Activated CD4-positive, alpha-beta memory T cell treated with anti-CD3 and anti-CD28 coated beads for 36 hours (primary cell): ENCODE data around the gene NAV3. TPM values are rescaled to one million over a fixed set of nuclear protein-coding genes. Genes with fewer than 3 reads are reported as not detected.

ENCODE experiments used
- CTCF ChIA-PET: fragments of 350-600 bp; sonication (Branson Sonifier 250); formaldehyde crosslinking; loops from one replicate; lab custom pipeline; 2021; ENCODE audit warnings: antibody characterized with exemption, inconsistent platforms; lab: Charles Lee
- POLR2A ChIA-PET: fragments of 350-600 bp; sonication (Branson Sonifier 250); formaldehyde crosslinking; loops from one replicate; lab custom pipeline; 2021; ENCODE audit warnings: antibody characterized with exemption; lab: Charles Lee
- DNase-seq: peaks from one replicate; pipeline ENCODE4 v3.0.0-alpha.2; 2020
- H3K27ac Mint-ChIP-seq: one replicate; pipeline ENCODE4 v1.8.0; 2021; ENCODE audit warnings: mixed read lengths
- H3K27me3 Mint-ChIP-seq: one replicate; pipeline ENCODE4 v1.8.0; 2021; ENCODE audit warnings: mixed read lengths
- H3K36me3 Mint-ChIP-seq: one replicate; pipeline ENCODE4 v1.8.0; 2021; ENCODE audit warnings: mixed read lengths
- H3K4me1 Mint-ChIP-seq: one replicate; pipeline ENCODE4 v1.8.0; 2021; ENCODE audit warnings: low read depth, mixed read lengths
- H3K4me3 Mint-ChIP-seq: one replicate; pipeline ENCODE4 v1.8.0; 2021; ENCODE audit warnings: mild to moderate bottlenecking, mixed read lengths
- H3K9me3 Mint-ChIP-seq: one replicate; pipeline ENCODE4 v1.8.0; 2021; ENCODE audit warnings: mixed read lengths
- intact Hi-C: fragments of 100-400 bp; cut with micrococcal nuclease; formaldehyde crosslinking; loops from one replicate; pipeline ENCODE4 v1.15.1; 2023
- total RNA-seq, 2 experiments: library from RNA; stranded (reverse); gene quantifications; one replicate each; pipeline ENCODE4 v1.2.3, GENCODE V29; 2021

The NAV3 gene
- total RNA-seq, 2 experiments from 2014 or later = not detected

GRCh38 chr12:77968021-77968420 lies 137.3 kb downstream of the NAV3 start:
- Mint-ChIP-seq H3K4me3 (no peak overlapping the region), H3K27ac (no peak overlapping the region), H3K4me1 (no peaks in the 10 kb centered on the region), H3K9me3 (no peaks in the 10 kb centered on the region), H3K36me3 (no peaks in the 10 kb centered on the region), H3K27me3 (no peaks in the 10 kb centered on the region)
- intact Hi-C loops = no loop called here
- no peak for DNase-seq
- ChIA-PET POLR2A (no interaction called here), CTCF (no interaction called here)

- intact Hi-C loops = no loop called here
- CTCF ChIA-PET = no interaction called here
- Mint-ChIP-seq H3K27me3 (no peaks in the 10 kb centered on the region), H3K9me3 (no peaks in the 10 kb centered on the region), H3K4me1 (no peaks in the 10 kb centered on the region), H3K4me3 (no peak overlapping the region), H3K36me3 (no peaks in the 10 kb centered on the region), H3K27ac (no peak overlapping the region)
- POLR2A ChIA-PET = no interaction called here
- DNase-seq = no peak
Measured at GRCh38 chr12:77968571-77968970, 137.9 kb downstream of the NAV3 start.

- Mint-ChIP-seq H3K4me1 (no peaks in the 10 kb centered on the region), H3K27me3 (no peaks in the 10 kb centered on the region), H3K27ac (no peak overlapping the region), H3K9me3 (peaks cover 11% of the 10 kb centered on the region), H3K4me3 (no peak overlapping the region), H3K36me3 (no peaks in the 10 kb centered on the region)
- CTCF ChIA-PET = no interaction called here
- DNase-seq = no peak
- POLR2A ChIA-PET = no interaction called here
- intact Hi-C loops = no loop called here
Measured at GRCh38 chr12:77973579-77973978, 142.9 kb downstream of the NAV3 start.

GRCh38 chr12:77974645-77975044 lies 144.0 kb downstream of the NAV3 start:
- no peak for DNase-seq
- ChIA-PET CTCF (no interaction called here), POLR2A (no interaction called here)
- peaks cover 11% of the 10 kb centered on the region for H3K9me3 Mint-ChIP-seq
- no peak overlapping the region for H3K27ac Mint-ChIP-seq
- no peaks in the 10 kb centered on the region for H3K27me3 Mint-ChIP-seq
- H3K4me1 Mint-ChIP-seq = no peaks in the 10 kb centered on the region
- H3K36me3 Mint-ChIP-seq = no peaks in the 10 kb centered on the region
- intact Hi-C loops = no loop called here
- H3K4me3 Mint-ChIP-seq = no peak overlapping the region

GRCh38 chr12:77979597-77980250 lies 149.0 kb downstream of the NAV3 start:
- Mint-ChIP-seq H3K9me3 (peaks cover 9% of the 10 kb centered on the region), H3K4me1 (no peaks in the 10 kb centered on the region), H3K27me3 (no peaks in the 10 kb centered on the region), H3K27ac (no peak overlapping the region), H3K4me3 (no peak overlapping the region), H3K36me3 (no peaks in the 10 kb centered on the region)
- ChIA-PET POLR2A (no interaction called here), CTCF (no interaction called here)
- DNase-seq = no peak
- intact Hi-C loops = no loop called here

- Mint-ChIP-seq H3K27ac (no peak overlapping the region), H3K27me3 (no peaks in the 10 kb centered on the region), H3K4me1 (no peaks in the 10 kb centered on the region), H3K9me3 (peaks cover 9% of the 10 kb centered on the region), H3K36me3 (no peaks in the 10 kb centered on the region), H3K4me3 (no peak overlapping the region)
- CTCF ChIA-PET = no interaction called here
- POLR2A ChIA-PET = no interaction called here
- intact Hi-C loops = no loop called here
- DNase-seq = no peak
Measured at GRCh38 chr12:77980782-77981181, 150.1 kb downstream of the NAV3 start.

GRCh38 chr12:77983859-77984258 lies 153.2 kb downstream of the NAV3 start:
- intact Hi-C loops = no loop called here
- no peak for DNase-seq
- POLR2A ChIA-PET = no interaction called here
- H3K27ac Mint-ChIP-seq = no peak overlapping the region
- H3K36me3 Mint-ChIP-seq = no peaks in the 10 kb centered on the region
- no peaks in the 10 kb centered on the region for H3K27me3 Mint-ChIP-seq
- no peaks in the 10 kb centered on the region for H3K9me3 Mint-ChIP-seq
- H3K4me1 Mint-ChIP-seq = no peaks in the 10 kb centered on the region
- no peak overlapping the region for H3K4me3 Mint-ChIP-seq
- CTCF ChIA-PET = no interaction called here

GRCh38 chr12:77992760-77993159 lies 162.1 kb downstream of the NAV3 start:
- H3K9me3 Mint-ChIP-seq = peaks cover 5% of the 10 kb centered on the region
- POLR2A ChIA-PET = no interaction called here
- no peaks in the 10 kb centered on the region for H3K4me1 Mint-ChIP-seq
- H3K27ac Mint-ChIP-seq = no peak overlapping the region
- H3K4me3 Mint-ChIP-seq = no peak overlapping the region
- CTCF ChIA-PET = no interaction called here
- DNase-seq = no peak
- no peaks in the 10 kb centered on the region for H3K27me3 Mint-ChIP-seq
- no peaks in the 10 kb centered on the region for H3K36me3 Mint-ChIP-seq
- intact Hi-C loops = no loop called here

- H3K27ac Mint-ChIP-seq = no peak overlapping the region
- intact Hi-C loops = no loop called here
- H3K4me1 Mint-ChIP-seq = no peaks in the 10 kb centered on the region
- H3K9me3 Mint-ChIP-seq = peaks cover 5% of the 10 kb centered on the region
- no peak for DNase-seq
- no peak overlapping the region for H3K4me3 Mint-ChIP-seq
- no peaks in the 10 kb centered on the region for H3K27me3 Mint-ChIP-seq
- no peaks in the 10 kb centered on the region for H3K36me3 Mint-ChIP-seq
- CTCF ChIA-PET = no interaction called here
- POLR2A ChIA-PET = no interaction called here
Measured at GRCh38 chr12:77993658-77994057, 163.0 kb downstream of the NAV3 start.

GRCh38 chr12:77995436-77996167 lies 164.9 kb downstream of the NAV3 start:
- H3K9me3 Mint-ChIP-seq = peaks cover 3% of the 10 kb centered on the region
- DNase-seq = no peak

GRCh38 chr12:77996670-77997069 lies 166.0 kb downstream of the NAV3 start:
- Mint-ChIP-seq H3K4me1 (no peaks in the 10 kb centered on the region), H3K36me3 (no peaks in the 10 kb centered on the region), H3K9me3 (peaks cover 3% of the 10 kb centered on the region), H3K4me3 (no peak overlapping the region), H3K27ac (no peak overlapping the region), H3K27me3 (no peaks in the 10 kb centered on the region)
- DNase-seq = no peak
- ChIA-PET CTCF (no interaction called here), POLR2A (no interaction called here)
- intact Hi-C loops = no loop called here

More at GRCh38 chr12:77995436-77996167, 164.9 kb downstream of the NAV3 start:
- Mint-ChIP-seq H3K36me3 (no peaks in the 10 kb centered on the region), H3K27ac (no peak overlapping the region), H3K4me1 (no peaks in the 10 kb centered on the region), H3K27me3 (no peaks in the 10 kb centered on the region), H3K4me3 (no peak overlapping the region)
- CTCF ChIA-PET = no interaction called here
- POLR2A ChIA-PET = no interaction called here
- intact Hi-C loops = no loop called here

- CTCF ChIA-PET = no interaction called here
- intact Hi-C loops = no loop called here
Measured at GRCh38 chr12:77998236-77998786, 167.6 kb downstream of the NAV3 start.

More at GRCh38 chr12:77998236-77998786, 167.6 kb downstream of the NAV3 start:
- POLR2A ChIA-PET = no interaction called here
- H3K27ac Mint-ChIP-seq = no peak overlapping the region
- no peak overlapping the region for H3K4me3 Mint-ChIP-seq
- no peaks in the 10 kb centered on the region for H3K4me1 Mint-ChIP-seq
- DNase-seq = no peak
- peaks cover 3% of the 10 kb centered on the region for H3K9me3 Mint-ChIP-seq
- no peaks in the 10 kb centered on the region for H3K27me3 Mint-ChIP-seq
- H3K36me3 Mint-ChIP-seq = no peaks in the 10 kb centered on the region
